Globus pallidus (tissue), 1 donor: ENCODE data around the gene SCAF1.

Experiments
- DNase-seq: peaks from one replicate; pipeline ENCODE4 v3.0.0-alpha.2; 2015; ENCODE audit warnings: low spot score

Gene SCAF1

DNA sequence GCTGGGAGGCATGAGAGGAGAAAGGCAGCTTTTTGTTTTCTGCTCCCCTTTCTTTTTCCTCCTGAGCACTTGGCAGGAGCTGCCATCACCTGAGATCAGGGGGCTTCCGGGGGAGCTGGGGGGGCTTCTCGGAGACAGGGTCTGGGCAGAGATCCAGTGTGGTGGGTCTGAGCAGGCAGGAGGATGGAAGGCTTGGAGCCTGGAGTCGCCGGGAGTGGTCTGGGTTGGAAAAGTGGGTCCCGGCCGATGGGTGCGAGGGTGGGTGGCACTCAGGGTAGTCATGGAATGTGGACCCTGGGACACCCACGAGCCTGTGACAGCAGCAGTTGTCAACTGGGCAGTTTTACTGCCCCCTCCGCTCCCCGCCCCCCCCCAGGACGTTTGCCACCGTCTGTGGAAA, 45.1 kb downstream of the SCAF1 start:
- no peak for DNase-seq

- DNase-seq = no peak
Measured at GRCh38 chr19:49687566-49688316, 45.7 kb downstream of the SCAF1 start.

DNA sequence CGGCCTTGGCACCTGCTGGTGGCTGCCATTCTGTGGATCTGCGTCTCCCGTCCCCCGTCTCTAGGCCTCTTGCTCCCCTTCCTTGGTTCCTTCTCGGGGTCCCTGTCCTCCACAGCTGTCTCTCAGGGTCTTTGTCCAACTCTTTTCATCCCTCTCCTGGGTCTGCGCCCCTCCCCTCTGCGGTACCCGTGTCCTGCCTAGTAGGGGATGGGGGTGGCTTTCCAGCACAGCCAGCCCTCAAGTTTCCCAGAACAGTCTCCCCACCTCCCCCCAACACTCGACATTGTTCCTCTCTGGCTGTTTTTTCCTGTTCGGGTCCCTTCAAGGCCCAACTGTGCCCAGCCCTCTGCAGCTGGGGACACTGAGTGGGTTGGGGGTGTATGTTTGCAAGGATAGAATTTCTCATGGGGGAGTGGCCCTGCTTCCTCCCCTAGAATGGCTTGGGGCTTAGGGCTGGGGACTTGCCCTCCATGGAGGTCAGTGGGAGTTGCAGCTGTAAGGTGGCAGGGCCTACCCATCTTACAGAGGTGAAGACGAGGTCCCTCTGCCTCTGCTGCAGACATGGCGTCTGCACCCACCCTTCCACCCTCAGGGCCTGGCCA, 46.6 kb downstream of the SCAF1 start:
- no peak for DNase-seq

GRCh38 chr19:49689133-49690078, 47.4 kb downstream of the SCAF1 start, which contains the start of gene ADM5:
TSS of gene ADM5 (plus strand) at chr19:49689594. CDS start at chr19:49689838, 244 bp downstream.
- DNase-seq = no peak

GRCh38 chr19:49690079-49690655, 48.2 kb downstream of the SCAF1 start:
- no peak for DNase-seq

GRCh38 chr19:49690656-49691242, 48.7 kb downstream of the SCAF1 start, which contains the start of gene CPT1C:
TSS of gene CPT1C (plus strand) at chr19:49691116. CDS start at chr19:49692253, 1,137 bp downstream.
- DNase-seq = peak; percentile 87

DNA sequence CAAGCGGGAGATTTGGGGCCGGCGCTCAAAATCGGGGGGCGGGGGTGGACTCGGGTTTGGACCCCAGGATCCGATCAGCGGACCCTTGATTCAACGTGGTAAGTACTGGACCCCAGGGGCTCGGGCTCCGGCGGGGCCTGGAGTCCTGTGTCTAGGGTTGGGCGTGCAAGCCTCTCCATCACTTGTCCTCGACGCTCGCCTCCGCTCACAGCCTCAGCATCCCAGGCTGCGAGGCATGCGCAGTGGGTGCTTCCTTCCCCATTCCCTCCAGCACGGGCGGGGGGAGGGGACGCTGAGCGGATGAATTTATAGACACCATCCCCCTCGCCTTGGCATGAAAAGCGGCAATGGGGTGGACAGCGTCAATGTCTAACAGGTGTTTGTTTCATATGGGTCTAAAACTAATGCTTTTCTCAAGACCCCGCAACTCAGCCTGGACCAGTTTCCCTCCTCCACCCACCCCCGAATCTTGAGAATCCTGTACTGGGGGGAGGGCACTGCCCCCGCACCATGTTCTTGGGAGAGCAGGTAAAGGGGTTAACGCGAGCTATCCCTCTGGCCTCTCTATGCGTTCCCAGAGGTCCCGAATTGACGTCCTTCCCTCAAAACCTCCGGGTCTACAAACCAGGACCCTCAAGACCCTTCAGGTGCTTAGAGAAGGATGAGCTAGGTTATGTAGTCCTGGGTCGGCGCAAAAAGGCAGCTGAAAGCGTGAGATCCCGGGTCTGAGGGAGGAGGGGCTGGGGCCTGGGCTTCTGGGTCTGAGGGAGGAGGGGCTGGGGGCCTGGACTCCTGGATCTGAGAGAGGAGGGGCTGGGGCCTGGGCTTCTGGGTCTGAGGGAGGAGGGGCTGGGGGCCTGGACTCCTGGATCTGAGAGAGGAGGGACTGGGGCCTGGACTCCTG, 49.5 kb downstream of the SCAF1 start:
- DNase-seq = peak; percentile 78

DNA sequence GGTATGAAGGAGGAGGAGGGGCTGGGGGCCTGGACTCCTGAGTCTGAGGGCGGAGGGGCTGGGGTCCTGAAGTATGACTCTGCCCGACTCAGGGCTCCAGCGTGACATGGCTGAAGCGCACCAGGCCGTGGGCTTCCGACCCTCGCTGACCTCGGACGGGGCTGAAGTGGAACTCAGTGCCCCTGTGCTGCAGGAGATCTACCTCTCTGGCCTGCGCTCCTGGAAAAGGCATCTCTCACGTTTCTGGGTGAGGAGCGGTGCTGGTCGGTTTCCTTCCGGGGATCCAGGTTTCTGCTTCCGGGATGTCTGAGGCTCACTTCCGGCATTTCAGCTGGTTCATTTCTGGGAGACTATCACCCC, 50.1 kb downstream of the SCAF1 start:
- no peak for DNase-seq

DNA sequence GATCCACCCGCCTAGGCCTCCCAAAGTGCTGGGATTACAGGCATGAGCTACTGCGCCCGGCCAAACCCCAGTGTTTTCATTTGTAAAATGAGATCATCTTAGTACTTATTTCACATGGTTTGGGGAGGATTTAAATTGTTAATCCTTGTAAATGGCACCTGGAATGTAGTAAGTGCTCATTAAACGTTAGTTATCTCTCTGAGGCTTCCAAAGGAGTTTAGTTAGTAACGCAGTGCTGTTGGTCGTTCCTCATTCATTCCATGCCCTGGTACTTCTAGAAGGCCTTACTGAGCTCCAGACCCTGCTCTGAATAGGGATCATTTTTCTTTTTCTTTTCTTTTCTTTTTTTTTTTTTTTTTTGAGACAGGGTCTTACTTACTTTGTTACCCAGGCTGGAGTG, 54.1 kb downstream of the SCAF1 start:
- no peak for DNase-seq

- DNase-seq = no peak
Measured at GRCh38 chr19:49696865-49697264, 54.9 kb downstream of the SCAF1 start.

- DNase-seq = no peak
Measured at GRCh38 chr19:49699364-49699763, 57.4 kb downstream of the SCAF1 start.

- no peak for DNase-seq
Measured at GRCh38 chr19:49700563-49700962, 58.6 kb downstream of the SCAF1 start.

GRCh38 chr19:49701271-49701786, 59.3 kb downstream of the SCAF1 start:
- no peak for DNase-seq

DNA sequence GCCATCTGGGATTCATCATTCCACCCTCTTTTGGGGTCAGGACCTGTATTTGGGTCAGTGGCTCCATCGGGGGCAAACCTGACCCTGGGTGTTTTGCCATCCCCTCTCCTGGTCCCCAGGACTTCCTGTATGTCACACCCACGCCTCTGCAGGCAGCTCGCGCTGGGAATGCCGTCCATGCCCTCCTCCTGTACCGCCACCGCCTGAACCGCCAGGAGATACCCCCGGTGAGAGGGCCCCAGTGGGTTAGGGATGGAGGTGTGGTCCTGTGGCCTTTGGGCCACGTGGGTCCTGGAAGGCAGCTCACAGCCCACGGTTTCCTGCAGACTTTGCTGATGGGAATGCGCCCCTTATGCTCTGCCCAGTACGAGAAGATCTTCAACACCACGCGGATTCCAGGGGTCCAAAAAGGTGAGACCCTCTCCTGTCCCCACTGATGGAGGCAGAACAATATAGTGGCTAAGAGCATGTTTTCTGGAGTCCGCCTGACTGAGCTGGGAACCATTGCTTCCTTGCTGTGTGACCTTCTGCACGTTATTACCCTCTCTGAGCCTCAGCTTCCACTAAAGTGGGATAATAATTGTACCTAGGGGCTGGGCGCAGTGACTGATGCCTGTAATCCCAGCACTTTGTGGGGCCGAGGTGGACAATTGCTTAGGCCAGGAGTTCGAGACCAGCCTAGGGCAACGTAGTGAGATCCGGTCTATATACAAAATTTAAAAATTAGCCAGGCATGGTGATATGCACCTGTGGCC, 63.1 kb downstream of the SCAF1 start:
- no peak for DNase-seq

GRCh38 chr19:49705919-49706318, 63.9 kb downstream of the SCAF1 start:
- DNase-seq = no peak
